Measurements from ENCODE around the gene THNSL1.

The THNSL1 gene

DNA sequence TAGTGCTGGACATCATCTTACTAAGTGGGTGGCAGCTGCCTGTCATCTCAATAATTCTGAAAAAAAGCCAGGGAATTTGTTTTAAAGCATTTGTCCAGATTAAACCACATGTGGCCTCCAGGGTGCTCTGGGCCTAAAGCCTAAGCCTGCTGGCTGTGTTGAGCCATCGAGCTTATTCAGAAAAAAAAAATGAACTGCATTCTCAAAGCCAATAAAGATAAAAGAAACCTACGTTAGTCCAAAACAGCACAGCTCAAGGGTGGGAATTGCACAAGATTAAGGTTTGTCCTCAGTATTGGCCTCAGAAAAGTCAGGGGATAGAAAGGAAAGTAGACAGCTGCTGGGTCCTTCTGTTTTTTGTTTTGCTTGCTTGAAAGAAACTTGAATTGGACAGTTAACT, 41.4 kb upstream of the THNSL1 start:
- no peak overlapping the region for H3K4me3 ChIP-seq (ENCODE audit: low read length)
- peak; percentile 91 for DNase-seq (ENCODE audit: low read depth)
- TF ChIP-seq, protein P1, sequence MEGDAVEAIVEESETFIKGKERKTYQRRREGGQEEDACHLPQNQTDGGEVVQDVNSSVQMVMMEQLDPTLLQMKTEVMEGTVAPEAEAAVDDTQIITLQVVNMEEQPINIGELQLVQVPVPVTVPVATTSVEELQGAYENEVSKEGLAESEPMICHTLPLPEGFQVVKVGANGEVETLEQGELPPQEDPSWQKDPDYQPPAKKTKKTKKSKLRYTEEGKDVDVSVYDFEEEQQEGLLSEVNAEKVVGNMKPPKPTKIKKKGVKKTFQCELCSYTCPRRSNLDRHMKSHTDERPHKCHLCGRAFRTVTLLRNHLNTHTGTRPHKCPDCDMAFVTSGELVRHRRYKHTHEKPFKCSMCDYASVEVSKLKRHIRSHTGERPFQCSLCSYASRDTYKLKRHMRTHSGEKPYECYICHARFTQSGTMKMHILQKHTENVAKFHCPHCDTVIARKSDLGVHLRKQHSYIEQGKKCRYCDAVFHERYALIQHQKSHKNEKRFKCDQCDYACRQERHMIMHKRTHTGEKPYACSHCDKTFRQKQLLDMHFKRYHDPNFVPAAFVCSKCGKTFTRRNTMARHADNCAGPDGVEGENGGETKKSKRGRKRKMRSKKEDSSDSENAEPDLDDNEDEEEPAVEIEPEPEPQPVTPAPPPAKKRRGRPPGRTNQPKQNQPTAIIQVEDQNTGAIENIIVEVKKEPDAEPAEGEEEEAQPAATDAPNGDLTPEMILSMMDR (conservative IDR thresholded peaks at IDR 0.05; ENCODE audit: low read length), result peak; percentile 41

DNA sequence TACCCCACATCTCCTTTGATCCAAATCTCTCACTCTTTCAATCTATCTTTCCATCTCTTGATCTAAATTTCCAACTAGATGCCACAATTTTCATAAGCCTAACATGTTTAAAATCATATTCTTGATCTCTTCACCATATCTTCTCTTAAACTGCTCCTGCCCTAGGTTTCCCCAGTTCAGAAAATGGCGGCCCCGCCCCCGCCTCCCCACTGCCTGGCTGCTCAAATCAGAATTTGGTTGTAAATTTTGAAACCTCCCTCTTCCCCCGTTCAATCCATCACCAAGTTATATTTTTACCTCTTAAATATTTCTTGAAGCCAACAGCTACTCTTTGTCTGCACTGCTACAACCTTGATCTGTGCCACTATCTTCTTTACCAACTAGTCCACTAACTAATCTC, 36.7 kb upstream of the THNSL1 start:
- no peak for DNase-seq (ENCODE audit: low read depth)
- no peak overlapping the region for H3K4me3 ChIP-seq (ENCODE audit: low read length)
- TF ChIP-seq, protein P1 (conservative IDR thresholded peaks at IDR 0.05; ENCODE audit: low read length), result no peak

DNA sequence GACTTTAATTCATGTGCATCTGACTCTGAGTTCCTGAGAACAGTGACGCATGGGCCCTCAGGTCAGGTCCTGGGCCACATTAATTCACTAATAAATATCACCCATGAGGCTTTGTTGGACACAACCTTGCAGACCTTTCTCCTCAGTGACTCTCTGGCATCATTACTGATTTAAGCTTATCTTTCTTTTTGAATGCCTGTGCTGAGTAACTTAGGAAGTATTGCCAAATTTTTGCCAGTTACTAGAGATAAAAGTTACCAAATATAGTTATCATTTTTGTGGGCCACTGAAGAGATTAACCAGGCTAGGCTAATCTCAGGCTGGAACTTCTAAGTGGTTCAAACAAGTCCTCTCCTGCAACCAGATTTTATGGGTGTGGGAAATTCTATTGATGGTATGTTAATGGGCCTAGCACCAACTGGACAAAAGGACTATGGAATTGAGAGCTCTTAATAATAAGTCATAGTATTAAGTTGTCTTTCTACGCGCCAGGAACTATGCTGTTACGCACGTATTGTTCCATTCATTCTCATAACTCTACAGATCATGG, 35.2 kb upstream of the THNSL1 start:
- no peak overlapping the region for H3K4me3 ChIP-seq (ENCODE audit: low read length)
- TF ChIP-seq, protein P1 (conservative IDR thresholded peaks at IDR 0.05; ENCODE audit: low read length), result no peak
- DNase-seq (ENCODE audit: low read depth), result no peak

DNA sequence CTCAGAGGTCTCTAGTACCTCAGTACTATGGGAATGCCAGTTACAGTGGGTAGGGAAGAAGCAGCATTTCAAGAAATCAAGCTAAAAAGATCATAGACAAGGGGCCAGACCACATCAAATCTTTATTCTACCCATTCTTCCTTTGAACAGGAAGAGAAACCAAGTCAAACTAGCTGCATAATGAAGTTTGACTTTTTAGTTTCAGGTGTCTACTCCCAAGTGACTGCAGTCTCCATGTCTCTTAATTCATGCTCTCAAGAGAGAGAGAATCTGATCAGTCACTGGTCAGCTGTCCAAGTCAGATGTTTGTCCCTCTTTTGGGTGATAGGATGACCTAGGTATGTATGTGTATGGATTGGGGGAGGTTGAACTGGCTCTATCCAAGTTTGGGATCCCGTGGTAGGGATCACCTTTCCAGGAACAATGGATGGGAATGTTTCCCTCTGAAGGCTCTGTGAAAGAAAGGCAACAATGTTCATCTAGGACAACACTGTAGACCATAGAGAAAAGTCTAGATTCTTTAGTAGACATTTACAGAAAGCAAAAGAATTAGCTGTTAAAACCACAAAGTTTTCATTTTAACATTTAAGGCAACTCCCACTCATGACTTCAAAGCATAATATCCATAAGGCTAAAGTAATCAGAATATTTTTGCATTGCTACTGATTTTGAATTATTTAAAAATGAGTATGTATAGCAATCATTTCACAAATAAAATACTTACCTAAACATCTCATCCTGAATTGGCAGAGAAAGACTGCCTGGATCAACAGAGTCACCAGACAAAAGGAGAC, 33.9 kb upstream of the THNSL1 start:
- DNase-seq (ENCODE audit: low read depth), result no peak
- TF ChIP-seq, protein P1 (conservative IDR thresholded peaks at IDR 0.05; ENCODE audit: low read length), result no peak
- no peak overlapping the region for H3K4me3 ChIP-seq (ENCODE audit: low read length)

DNA sequence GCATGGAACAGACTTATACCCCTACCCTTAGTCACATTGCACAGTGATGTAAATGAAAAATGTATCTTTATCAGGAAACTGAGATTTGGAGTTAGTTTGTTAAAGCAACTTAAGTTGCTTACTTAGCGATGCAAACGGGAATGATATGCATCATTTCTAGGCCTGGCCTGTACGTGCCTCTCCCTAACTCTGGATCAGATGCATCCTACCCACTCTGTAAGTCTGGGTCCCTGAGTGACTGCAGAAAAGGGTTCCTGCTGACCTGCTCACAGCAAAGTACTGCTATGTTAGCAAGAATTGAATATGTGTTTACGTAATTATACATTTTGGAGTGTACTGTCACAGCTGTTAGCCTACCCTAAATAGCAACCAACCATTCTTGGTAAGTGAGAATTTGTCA, 33.3 kb upstream of the THNSL1 start:
- no peak overlapping the region for H3K4me3 ChIP-seq (ENCODE audit: low read length)
- DNase-seq (ENCODE audit: low read depth), result no peak
- TF ChIP-seq, protein P1 (conservative IDR thresholded peaks at IDR 0.05; ENCODE audit: low read length), result no peak

DNA sequence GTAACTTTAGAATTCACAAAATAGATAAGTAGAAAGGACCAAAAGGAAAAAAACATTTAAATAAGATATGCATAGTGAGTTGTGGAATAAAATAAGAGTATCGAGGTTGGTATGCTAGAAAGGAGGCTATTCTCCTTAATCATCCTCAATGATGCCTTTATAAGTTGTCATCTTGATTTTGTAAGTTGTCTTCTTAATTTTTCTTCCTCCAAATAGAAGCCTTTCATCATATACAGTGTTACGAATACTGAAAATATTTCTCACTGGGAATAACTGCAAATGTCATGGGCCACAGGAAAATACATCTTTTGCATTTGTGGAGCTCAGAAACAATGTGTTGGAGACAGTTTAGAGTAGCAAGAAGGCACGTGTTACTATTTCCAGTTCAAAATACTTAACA, 32.5 kb upstream of the THNSL1 start:
- TF ChIP-seq, protein P1 (conservative IDR thresholded peaks at IDR 0.05; ENCODE audit: low read length), result no peak
- no peak overlapping the region for H3K4me3 ChIP-seq (ENCODE audit: low read length)
- DNase-seq (ENCODE audit: low read depth), result peak; percentile 46

DNA sequence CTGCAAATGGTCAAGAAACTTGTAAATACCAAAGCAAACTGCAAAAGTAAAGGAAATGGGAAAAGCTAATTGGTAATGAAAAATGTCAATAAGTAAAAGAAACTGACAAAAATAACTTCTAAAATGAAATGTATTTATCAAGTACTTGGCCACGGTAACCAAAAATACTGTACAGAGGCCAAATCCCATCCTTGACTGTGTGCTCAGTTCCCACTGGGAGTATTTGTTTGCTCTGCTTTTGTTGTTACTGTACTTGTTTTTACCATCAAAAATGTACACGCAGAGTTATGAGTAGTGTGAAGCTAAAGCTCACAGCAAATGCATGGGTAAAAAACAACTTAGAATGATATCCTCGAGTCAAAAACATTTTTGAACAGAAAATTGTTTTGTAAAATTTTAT, 31.5 kb upstream of the THNSL1 start:
- H3K4me3 ChIP-seq (ENCODE audit: low read length), result no peak overlapping the region
- no peak for DNase-seq (ENCODE audit: low read depth)
- TF ChIP-seq, protein P1 (conservative IDR thresholded peaks at IDR 0.05; ENCODE audit: low read length), result no peak
